ENCODE data around the gene MISP3. TPM values are rescaled to one million over a fixed set of nuclear protein-coding genes. Genes with fewer than 3 reads are reported as not detected.
"Not testable (repeated sequence)": the region's sequence is repeated elsewhere in the genome, so short reads cannot be mapped to it uniquely, and the experiment has no call there.

The MISP3 gene
- total and polyA plus RNA-seq, 9 of the 15 experiments (the other 6 are each of a cell fraction or from before 2014, with no cell fraction given) = 0.25 to 5.6 (median 1.6) TPM

DNA sequence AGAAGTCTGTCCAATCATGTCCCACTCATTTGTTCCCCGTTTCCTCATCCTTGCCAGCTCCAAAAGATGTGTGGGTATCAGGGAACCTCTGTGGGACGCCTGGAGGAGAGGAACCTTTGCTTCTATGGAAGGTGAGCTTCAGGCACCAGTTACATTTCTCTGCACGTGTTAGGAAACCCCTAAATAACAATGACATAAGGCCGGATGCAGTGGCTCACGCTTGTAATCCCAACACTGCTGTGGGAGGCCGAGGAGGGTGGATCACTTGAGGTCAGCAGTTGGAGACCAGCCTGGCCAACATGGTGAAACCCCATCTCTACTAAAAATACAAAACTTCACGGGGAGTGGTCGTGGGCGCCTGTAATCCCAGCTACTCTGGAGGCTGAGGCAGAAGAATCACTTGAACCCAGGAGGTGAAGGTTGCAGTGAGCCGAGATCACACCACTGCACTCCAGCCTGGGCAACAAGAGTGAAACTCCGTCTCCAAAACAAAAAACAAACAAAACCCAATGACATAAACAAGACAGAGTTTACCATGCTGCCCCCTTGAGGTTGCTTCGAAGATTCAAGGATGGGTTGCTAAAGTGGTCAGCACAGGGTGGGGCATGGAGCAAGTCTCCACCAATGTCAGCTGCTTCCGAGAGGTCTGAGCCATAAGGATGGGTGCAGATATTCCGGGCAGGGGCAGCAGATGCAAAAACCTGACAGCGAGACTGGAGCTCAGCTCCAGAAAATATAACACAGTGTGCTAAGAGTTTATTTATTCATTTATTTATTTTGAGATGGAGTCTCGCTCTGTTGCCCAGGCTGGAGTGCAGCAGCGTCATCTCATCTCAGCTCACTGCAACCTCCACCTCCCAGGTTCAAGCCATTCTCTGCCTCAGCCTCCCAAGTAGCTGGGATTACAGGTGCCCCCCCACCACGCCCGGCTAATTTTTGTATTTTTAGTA is 29.7 kb upstream of the MISP3 start:
- Histone ChIP-seq H3K27ac (ENCODE audit: extremely low read depth, low read depth, low read length) (peak overlapping the region; percentile 54; the same call in 2 of the 3 replicates), H3K4me1 (replicated peaks in 1 of 2; ENCODE audit: control insufficient read depth in 2 of 2, insufficient read depth in 2 of 2, low read length in 2 of 2) (peaks cover 4 to 20% of the 10 kb centered on the region in 2 experiments; a peak in 3 of 5 replicates), H2AFZ (ENCODE audit: low read depth, low read length) (peak overlapping the region; percentile 76), H3K36me3 (ENCODE audit: control insufficient read depth, insufficient read depth, low read length) (peaks cover 15% of the 10 kb centered on the region; the same call in 2 of the 3 replicates), H3K9ac (ENCODE audit: insufficient read depth in 1 of 2, low read depth in 2 of 2, low read length in 2 of 2) (peak overlapping the region; percentile 42 to 68; a peak in 3 of 4 replicates)
- in situ Hi-C loops (cut with MboI); H3K27me3 ChIP-seq (ENCODE audit: control insufficient read depth in 2 of 2, insufficient read depth in 2 of 2, low read length in 2 of 2); H3K4me3 ChIP-seq; BruUV-seq (replicated peaks); H3K79me2 ChIP-seq (ENCODE audit: control insufficient read depth, insufficient read depth, low read length); H3K9me1 ChIP-seq (ENCODE audit: control insufficient read depth, insufficient read depth, low read length); intact Hi-C loops (cut with micrococcal nuclease); H4K20me1 ChIP-seq (replicated peaks; ENCODE audit: control insufficient read depth, insufficient read depth, low read length); H3K9me3 ChIP-seq (replicated peaks; ENCODE audit: control insufficient read depth, insufficient read depth, low read depth, low read length); H3K4me2 ChIP-seq (ENCODE audit: insufficient read depth, low read length): not testable (repeated sequence)
- CTCF ChIA-PET (ENCODE audit: low intra/inter-chr PET ratio) = interaction anchor here (2.0 kb wide), 1 partner anchor 163 kb away, joined by 17 read pairs; no protein-coding TSS in a partner anchor
- DNase-seq (ENCODE audit: extremely low read depth in 1 of 4, low spot score in 3 of 4) (peak; percentile 66 to 82 (median 68)), ATAC-seq (peak; percentile 97), FAIRE-seq (peak; percentile 96)
- 44% methylated on average over 19 of the region's 19 CpGs for WGBS (ENCODE audit: insufficient coverage, low coverage, missing lambda C conversion rate)
- POLR2A ChIA-PET = interaction anchor here (0.6 to 1.2 kb wide), 7 partner anchors 10 to 203 kb away, joined by 3 to 4 read pairs (median 3); partner anchors contain the start of gene IL27RA
- TF ChIP-seq MTA2 (IDR thresholded peaks at IDR 0.05; ENCODE audit: low read depth) (peak; percentile 45; the same call in 1 of the 2 replicates), L3MBTL2 (IDR thresholded peaks at IDR 0.05) (0 out of 2 replicates have a peak, but pooled peaks have one; percentile 23), FOXJ3 (CRISPR knock-in tag; IDR thresholded peaks at IDR 0.05) (peak; percentile 90), CREB3 (tag; conservative IDR thresholded peaks at IDR 0.05; ENCODE audit: low read depth) (0 out of 2 replicates have a peak, but pooled peaks have one; percentile 51)
- TF ChIP-seq, protein P1, sequence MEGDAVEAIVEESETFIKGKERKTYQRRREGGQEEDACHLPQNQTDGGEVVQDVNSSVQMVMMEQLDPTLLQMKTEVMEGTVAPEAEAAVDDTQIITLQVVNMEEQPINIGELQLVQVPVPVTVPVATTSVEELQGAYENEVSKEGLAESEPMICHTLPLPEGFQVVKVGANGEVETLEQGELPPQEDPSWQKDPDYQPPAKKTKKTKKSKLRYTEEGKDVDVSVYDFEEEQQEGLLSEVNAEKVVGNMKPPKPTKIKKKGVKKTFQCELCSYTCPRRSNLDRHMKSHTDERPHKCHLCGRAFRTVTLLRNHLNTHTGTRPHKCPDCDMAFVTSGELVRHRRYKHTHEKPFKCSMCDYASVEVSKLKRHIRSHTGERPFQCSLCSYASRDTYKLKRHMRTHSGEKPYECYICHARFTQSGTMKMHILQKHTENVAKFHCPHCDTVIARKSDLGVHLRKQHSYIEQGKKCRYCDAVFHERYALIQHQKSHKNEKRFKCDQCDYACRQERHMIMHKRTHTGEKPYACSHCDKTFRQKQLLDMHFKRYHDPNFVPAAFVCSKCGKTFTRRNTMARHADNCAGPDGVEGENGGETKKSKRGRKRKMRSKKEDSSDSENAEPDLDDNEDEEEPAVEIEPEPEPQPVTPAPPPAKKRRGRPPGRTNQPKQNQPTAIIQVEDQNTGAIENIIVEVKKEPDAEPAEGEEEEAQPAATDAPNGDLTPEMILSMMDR (IDR thresholded peaks at IDR 0.05 in 2 of 3, conservative IDR thresholded peaks at IDR 0.05 in 1 of 3; ENCODE audit: insufficient read depth in 2 of 3, low read depth in 1 of 3, low read length in 3 of 3) = peak; percentile 70 to 73 (median 72)
- TF ChIP-seq, protein P2, sequence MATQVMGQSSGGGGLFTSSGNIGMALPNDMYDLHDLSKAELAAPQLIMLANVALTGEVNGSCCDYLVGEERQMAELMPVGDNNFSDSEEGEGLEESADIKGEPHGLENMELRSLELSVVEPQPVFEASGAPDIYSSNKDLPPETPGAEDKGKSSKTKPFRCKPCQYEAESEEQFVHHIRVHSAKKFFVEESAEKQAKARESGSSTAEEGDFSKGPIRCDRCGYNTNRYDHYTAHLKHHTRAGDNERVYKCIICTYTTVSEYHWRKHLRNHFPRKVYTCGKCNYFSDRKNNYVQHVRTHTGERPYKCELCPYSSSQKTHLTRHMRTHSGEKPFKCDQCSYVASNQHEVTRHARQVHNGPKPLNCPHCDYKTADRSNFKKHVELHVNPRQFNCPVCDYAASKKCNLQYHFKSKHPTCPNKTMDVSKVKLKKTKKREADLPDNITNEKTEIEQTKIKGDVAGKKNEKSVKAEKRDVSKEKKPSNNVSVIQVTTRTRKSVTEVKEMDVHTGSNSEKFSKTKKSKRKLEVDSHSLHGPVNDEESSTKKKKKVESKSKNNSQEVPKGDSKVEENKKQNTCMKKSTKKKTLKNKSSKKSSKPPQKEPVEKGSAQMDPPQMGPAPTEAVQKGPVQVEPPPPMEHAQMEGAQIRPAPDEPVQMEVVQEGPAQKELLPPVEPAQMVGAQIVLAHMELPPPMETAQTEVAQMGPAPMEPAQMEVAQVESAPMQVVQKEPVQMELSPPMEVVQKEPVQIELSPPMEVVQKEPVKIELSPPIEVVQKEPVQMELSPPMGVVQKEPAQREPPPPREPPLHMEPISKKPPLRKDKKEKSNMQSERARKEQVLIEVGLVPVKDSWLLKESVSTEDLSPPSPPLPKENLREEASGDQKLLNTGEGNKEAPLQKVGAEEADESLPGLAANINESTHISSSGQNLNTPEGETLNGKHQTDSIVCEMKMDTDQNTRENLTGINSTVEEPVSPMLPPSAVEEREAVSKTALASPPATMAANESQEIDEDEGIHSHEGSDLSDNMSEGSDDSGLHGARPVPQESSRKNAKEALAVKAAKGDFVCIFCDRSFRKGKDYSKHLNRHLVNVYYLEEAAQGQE (IDR thresholded peaks at IDR 0.05; ENCODE audit: borderline replicate concordance) = peak; percentile 54; the same call in 1 of the 2 replicates
- TF ChIP-seq, protein P2 (CRISPR knock-in tag; IDR thresholded peaks at IDR 0.05; ENCODE audit: low read depth) = not testable (repeated sequence)
